OCI-LY3 (cell line): ENCODE results near the gene NAXE.

Experiments
- CTCF ChIP-seq: fragments of 200-600, 300-600 bp; sonication (generic); IDR thresholded peaks from 2 replicates; pipeline ENCODE4 v1.5.1; 2014; ENCODE audit warnings: antibody characterized with exemption, low read length, low read depth
- EZH2phosphoT487 ChIP-seq: fragments of 200-600 bp; shearing (Covaris generic); IDR thresholded peaks from 2 replicates; pipeline ENCODE4 v1.6.1; 2018; ENCODE audit warnings: antibody characterized with exemption, mixed run types, low read depth

GRCh38 chr1:156608036-156608674 lies 16.6 kb downstream of the NAXE start:
- TF ChIP-seq CTCF = peak; percentile 90
- no peak for TF ChIP-seq EZH2phosphoT487
